HEK293T (cell line): ENCODE measurements around the gene MED27.

Source experiments
- CTCF ChIA-PET: fragments of 350-600 bp; formaldehyde crosslinking; extraction: SDS; loops from one replicate; lab custom pipeline; 2021; ENCODE audit warnings: antibody characterized with exemption, inconsistent platforms; lab: Yijun Ruan, JAX
- POLR2A ChIA-PET: fragments of 350-600 bp; formaldehyde crosslinking; extraction: SDS; loops from one replicate; lab custom pipeline; 2020; ENCODE audit warnings: antibody characterized with exemption, inconsistent platforms; lab: Yijun Ruan, JAX
- DNase-seq: peaks from one replicate; pipeline ENCODE4 v3.0.0; 2012; ENCODE audit warnings: mixed read lengths; ENCODE audit errors: extremely low spot score
- ARNT ChIP-seq: fragments of 450-650 bp; IDR thresholded peaks from 2 replicates; pipeline ENCODE4 v1.6.1; 2017; ENCODE audit warnings: mild to moderate bottlenecking
- BHLHE40 ChIP-seq: fragments of 450-650 bp; IDR thresholded peaks from 2 replicates; pipeline ENCODE4 v1.6.1; 2016; ENCODE audit warnings: mild to moderate bottlenecking, moderate library complexity, borderline replicate concordance
- CTBP1 ChIP-seq: fragments of 450-650 bp; IDR thresholded peaks from 2 replicates; pipeline ENCODE4 v1.6.1; 2016; ENCODE audit warnings: borderline replicate concordance
- ELF4 ChIP-seq: fragments of 450-650 bp; IDR thresholded peaks from 2 replicates; pipeline ENCODE4 v1.6.1; 2017; ENCODE audit warnings: antibody characterized with exemption
- FOXA1 ChIP-seq: fragments of 450-650 bp; IDR thresholded peaks from 2 replicates; pipeline ENCODE4 v1.6.1; 2016; ENCODE audit warnings: mild to moderate bottlenecking
- FOXK2 ChIP-seq: fragments of 450-650 bp; IDR thresholded peaks from 2 replicates; pipeline ENCODE4 v1.6.1; 2016; ENCODE audit warnings: mild to moderate bottlenecking
- FOXM1 ChIP-seq: fragments of 450-650 bp; IDR thresholded peaks from 2 replicates; pipeline ENCODE4 v1.6.1; 2017; ENCODE audit warnings: mild to moderate bottlenecking, borderline replicate concordance
- HDGF ChIP-seq: fragments of 450-650 bp; IDR thresholded peaks from 2 replicates; pipeline ENCODE4 v1.6.1; 2017; ENCODE audit warnings: antibody characterized with exemption, borderline replicate concordance
- L3MBTL2 ChIP-seq: fragments of 450-650 bp; conservative IDR thresholded peaks from 2 replicates; pipeline ENCODE4 v1.6.1; 2016; ENCODE audit warnings: mild to moderate bottlenecking
- LEF1 ChIP-seq: fragments of 450-650 bp; IDR thresholded peaks from 2 replicates; pipeline ENCODE4 v1.6.1; 2017; ENCODE audit warnings: mild to moderate bottlenecking, borderline replicate concordance
- NFRKB ChIP-seq: fragments of 450-650 bp; IDR thresholded peaks from 2 replicates; pipeline ENCODE4 v1.6.1; 2016; ENCODE audit warnings: mild to moderate bottlenecking, moderate library complexity
- SP1 ChIP-seq: fragments of 450-650 bp; IDR thresholded peaks from 2 replicates; pipeline ENCODE4 v1.6.1; 2017
- SUZ12 ChIP-seq: fragments of 450-650 bp; IDR thresholded peaks from 2 replicates; pipeline ENCODE4 v1.6.1; 2016; ENCODE audit warnings: mild to moderate bottlenecking
- TARDBP ChIP-seq: fragments of 450-650 bp; IDR thresholded peaks from 2 replicates; pipeline ENCODE4 v1.6.1; 2016
- ZNF384 ChIP-seq: fragments of 450-650 bp; IDR thresholded peaks from 2 replicates; pipeline ENCODE4 v1.6.1; 2016
- TF ChIP-seq, protein P1 (sequence below): fragments of 450-650 bp; IDR thresholded peaks from 2 replicates; pipeline ENCODE4 v1.6.1; 2016

Gene MED27

DNA sequence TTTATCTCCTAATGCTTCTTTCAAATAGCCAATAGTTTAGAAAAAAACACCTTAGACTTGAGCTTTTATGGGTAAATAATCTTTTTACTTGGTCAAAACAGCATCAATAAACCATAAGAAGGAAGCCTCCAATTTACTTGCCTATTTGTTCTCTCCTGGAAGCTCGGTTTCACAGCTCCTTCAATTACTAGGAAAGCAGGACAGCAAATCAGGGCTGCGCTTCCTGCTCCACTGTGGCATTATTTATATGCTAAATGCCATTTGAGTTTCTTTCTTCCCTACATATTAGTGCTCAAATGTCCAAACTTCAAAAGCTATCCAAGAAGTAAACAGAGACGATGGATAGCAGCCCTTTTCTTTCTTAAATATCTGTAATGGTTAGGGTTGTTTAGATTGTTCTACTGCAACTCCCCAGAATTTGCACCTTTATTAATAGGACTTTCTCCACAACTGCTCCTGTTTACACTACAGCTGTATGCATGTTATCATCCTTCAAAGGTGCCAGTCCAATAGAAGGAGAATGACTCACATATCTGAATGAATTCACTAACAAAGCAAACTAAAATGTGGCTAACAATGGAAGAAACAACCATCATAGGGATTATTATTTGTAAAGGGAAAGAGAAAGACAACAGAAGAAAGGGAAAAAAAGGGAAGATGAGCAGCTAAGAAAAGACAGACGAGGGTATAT is 58.7 kb downstream of the MED27 start:
- CTCF ChIA-PET = no interaction called here
- POLR2A ChIA-PET = no interaction called here
- TF ChIP-seq ZNF384 = no peak
- no peak for TF ChIP-seq ARNT
- TF ChIP-seq FOXM1 = no peak
- no peak for TF ChIP-seq ELF4
- no peak for TF ChIP-seq SP1
- no peak for DNase-seq

DNA sequence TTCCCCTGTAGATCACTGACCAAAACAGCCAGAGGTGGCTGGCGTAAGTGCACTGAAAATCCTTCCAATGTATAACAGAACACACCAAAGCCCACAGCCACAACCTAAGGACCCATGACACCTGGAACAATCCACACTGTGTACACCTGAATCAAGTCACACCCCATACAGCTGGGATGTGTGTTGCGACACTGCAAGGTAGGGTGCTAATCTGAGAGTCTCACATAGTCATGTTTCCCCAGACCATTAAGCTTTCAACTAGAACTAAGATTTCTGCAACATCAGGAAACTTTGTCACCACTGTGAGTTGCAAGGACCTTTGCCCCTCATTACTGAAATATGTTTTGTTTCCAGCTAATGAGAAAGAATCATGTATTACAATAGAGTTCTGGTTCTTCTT is 59.4 kb downstream of the MED27 start:
- ChIA-PET CTCF (no interaction called here), POLR2A (no interaction called here)
- no peak for DNase-seq
- TF ChIP-seq FOXK2 = no peak
- no peak for TF ChIP-seq L3MBTL2
- no peak for TF ChIP-seq SUZ12
- TF ChIP-seq HDGF = no peak
- no peak for TF ChIP-seq BHLHE40
- TF ChIP-seq ARNT = no peak
- TF ChIP-seq SP1 = no peak
- TF ChIP-seq LEF1 = no peak
- TF ChIP-seq NFRKB = no peak
- no peak for TF ChIP-seq ZNF384
- no peak for TF ChIP-seq FOXA1
- TF ChIP-seq ELF4 = no peak

DNA sequence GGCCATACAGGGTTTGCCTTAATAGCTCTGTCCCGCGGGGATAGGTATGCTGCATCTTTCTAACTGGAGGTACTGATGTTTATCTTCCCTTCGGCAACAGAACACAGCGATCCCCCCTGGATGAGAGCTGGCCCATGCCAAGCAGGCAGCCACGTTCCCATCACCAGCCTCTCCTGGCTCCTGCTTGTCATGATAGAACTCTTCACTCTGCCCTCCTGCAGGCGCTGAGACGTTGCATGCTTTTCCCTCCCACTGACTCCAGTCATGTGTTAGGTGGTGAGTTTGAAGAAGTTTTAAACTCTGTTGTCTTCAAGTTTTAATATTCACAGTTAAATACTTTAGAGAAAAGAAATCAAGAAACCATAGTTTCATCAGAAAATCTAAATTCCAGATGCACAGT is 60.0 kb downstream of the MED27 start:
- DNase-seq = no peak
- TF ChIP-seq ARNT = no peak
- ChIA-PET CTCF (no interaction called here), POLR2A (no interaction called here)

DNA sequence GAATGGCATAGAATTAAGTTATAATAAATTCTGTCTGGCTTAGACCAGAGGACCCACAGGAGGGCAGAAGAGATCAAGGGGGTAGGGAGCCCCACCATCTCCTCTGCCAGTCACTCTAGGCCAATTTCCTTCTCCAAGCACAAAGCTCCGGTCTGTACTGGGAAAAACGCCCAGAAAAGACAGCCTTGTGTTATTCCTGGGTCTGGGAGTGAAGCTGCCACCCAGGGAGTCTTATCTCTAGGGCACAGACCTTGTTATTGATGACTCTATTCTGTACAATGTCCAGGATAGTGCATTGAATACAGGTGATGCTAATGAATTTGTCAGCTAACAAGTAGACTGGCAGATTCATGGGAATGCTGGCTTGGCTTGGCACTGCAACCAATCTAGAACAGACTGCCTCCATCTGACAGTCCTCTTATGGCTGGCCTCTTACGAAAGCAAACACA is 60.7 kb downstream of the MED27 start:
- TF ChIP-seq ZNF384 (no peak), FOXK2 (no peak), ARNT (no peak), SP1 (no peak), FOXA1 (no peak), NFRKB (no peak), BHLHE40 (no peak), SUZ12 (no peak), LEF1 (no peak), L3MBTL2 (no peak), CTBP1 (no peak), HDGF (no peak), TARDBP (no peak), FOXM1 (no peak), ELF4 (no peak)
- TF ChIP-seq, protein P1, sequence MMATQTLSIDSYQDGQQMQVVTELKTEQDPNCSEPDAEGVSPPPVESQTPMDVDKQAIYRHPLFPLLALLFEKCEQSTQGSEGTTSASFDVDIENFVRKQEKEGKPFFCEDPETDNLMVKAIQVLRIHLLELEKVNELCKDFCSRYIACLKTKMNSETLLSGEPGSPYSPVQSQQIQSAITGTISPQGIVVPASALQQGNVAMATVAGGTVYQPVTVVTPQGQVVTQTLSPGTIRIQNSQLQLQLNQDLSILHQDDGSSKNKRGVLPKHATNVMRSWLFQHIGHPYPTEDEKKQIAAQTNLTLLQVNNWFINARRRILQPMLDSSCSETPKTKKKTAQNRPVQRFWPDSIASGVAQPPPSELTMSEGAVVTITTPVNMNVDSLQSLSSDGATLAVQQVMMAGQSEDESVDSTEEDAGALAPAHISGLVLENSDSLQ = no peak
- ChIA-PET CTCF (no interaction called here), POLR2A (no interaction called here)
- no peak for DNase-seq

DNA sequence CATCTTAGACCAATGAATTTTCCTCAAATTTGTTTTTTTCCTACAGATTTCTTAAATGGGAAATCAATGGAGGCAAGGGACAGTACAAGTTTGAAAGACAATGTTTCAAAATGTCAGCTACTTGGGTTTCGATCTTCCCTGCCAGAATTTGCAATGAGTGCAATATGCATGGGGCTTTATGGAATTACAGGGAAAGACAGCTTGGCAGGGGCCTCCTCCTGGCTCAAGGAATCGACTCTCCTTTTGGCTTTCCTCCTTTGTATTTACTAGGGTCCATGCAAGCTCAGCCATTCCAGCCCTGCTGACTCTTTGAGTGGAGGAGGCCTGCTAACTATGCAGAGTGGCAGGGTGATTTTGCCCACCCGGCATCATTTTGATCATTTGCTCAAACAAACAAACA is 63.2 kb downstream of the MED27 start:
- TF ChIP-seq NFRKB = no peak
- TF ChIP-seq BHLHE40 = no peak
- no peak for TF ChIP-seq FOXA1
- no peak for TF ChIP-seq L3MBTL2
- TF ChIP-seq TARDBP = no peak
- no peak for TF ChIP-seq FOXK2
- no peak for TF ChIP-seq ELF4
- TF ChIP-seq SUZ12 = no peak
- TF ChIP-seq HDGF = no peak
- TF ChIP-seq LEF1 = no peak
- ChIA-PET POLR2A (no interaction called here), CTCF (no interaction called here)
- DNase-seq = no peak

DNA sequence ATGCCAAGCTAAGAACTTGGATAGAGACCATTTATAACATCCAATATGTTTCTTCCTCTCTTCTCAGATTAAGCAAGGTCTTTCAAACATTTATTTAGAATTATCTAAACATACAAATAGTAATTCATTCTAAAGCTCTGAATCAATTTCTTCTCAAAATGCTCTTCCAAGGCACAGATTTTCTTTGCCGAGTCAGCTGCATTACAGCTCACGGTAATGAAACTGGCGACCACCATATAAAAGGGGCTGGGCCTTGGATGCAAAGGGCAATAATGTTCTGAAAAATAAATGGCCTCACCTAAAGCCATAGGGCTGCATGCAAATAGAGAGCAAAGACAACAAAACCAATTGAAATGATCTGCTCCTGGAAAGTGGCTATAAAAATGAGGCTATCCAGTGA is 63.8 kb downstream of the MED27 start:
- CTCF ChIA-PET = no interaction called here
- TF ChIP-seq HDGF (no peak), FOXA1 (no peak), SP1 (no peak), TARDBP (no peak), ZNF384 (no peak), BHLHE40 (no peak), NFRKB (no peak), ELF4 (no peak), ARNT (no peak), CTBP1 (no peak), L3MBTL2 (no peak), SUZ12 (no peak), FOXM1 (no peak), FOXK2 (no peak), LEF1 (no peak)
- TF ChIP-seq, protein P1 = no peak
- DNase-seq = no peak
- POLR2A ChIA-PET = no interaction called here

DNA sequence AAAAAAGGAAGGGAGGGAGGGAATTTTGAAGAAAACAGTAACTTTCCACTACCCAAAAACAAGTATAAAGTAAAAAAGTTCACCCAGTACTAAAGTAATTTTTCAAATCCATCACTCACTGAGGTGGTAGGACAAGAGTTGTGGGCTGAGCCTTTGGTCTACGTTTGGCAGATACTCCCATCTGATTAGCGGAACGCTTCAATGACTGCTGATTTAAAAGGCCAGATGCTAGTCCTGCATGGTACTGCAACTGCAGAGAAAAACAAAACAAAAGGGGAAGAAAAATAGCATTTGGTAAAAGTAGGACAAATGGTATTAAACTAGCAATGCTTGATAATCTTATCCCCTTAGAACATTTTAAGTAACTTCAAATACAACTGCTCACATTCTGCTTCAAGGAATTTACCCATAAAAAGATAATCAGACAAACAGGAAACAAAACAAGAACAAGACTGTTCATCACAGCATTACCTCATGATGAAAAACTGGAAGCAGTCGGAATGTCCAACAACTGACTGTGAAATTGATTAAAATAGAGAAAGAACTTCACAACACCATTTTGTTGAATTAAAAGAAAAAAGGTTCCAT is 65.4 kb downstream of the MED27 start:
- TF ChIP-seq ELF4 = no peak
- POLR2A ChIA-PET = no interaction called here
- CTCF ChIA-PET = no interaction called here
- DNase-seq = no peak
